ENCODE measurements around the gene ANKS3.

ANKS3 gene

DNA sequence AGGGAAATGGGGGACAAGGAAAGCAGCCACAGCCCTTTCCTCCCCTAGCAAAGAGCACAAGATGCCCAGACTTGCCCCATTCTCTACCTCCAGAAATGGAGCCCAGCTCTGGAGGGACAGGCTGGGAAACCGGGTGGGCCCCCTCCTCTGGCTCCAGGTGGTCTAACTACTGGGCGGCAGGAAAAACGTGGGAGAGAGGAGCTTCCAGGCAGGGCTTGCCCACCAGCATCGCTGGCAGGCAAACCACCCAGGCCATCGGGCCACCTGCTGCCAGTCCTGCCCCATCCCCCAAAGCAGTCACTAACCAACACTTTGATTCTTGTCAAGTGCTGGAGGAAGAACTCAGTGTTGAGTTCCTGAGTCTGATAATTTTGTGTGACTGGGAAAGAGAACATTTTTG lies 15.6 kb downstream of the ANKS3 start:
- no peak overlapping the region for H2AFZ ChIP-seq (ENCODE audit: low read depth)
- H3K36me3 ChIP-seq (ENCODE audit: insufficient read depth) = peaks cover 4% of the 10 kb centered on the region; the same call in 1 of the 2 replicates
- H3K4me2 ChIP-seq = no peak overlapping the region
- H3K9ac ChIP-seq = no peak overlapping the region
- TF ChIP-seq, protein P1, sequence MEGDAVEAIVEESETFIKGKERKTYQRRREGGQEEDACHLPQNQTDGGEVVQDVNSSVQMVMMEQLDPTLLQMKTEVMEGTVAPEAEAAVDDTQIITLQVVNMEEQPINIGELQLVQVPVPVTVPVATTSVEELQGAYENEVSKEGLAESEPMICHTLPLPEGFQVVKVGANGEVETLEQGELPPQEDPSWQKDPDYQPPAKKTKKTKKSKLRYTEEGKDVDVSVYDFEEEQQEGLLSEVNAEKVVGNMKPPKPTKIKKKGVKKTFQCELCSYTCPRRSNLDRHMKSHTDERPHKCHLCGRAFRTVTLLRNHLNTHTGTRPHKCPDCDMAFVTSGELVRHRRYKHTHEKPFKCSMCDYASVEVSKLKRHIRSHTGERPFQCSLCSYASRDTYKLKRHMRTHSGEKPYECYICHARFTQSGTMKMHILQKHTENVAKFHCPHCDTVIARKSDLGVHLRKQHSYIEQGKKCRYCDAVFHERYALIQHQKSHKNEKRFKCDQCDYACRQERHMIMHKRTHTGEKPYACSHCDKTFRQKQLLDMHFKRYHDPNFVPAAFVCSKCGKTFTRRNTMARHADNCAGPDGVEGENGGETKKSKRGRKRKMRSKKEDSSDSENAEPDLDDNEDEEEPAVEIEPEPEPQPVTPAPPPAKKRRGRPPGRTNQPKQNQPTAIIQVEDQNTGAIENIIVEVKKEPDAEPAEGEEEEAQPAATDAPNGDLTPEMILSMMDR (conservative IDR thresholded peaks at IDR 0.05; ENCODE audit: low read depth, low read length) = no peak
- no peaks in the 10 kb centered on the region for H3K79me2 ChIP-seq (ENCODE audit: insufficient read depth, low read depth)
- H3K27me3 ChIP-seq (ENCODE audit: insufficient read depth, low read depth) = no peaks in the 10 kb centered on the region
- H3K27ac ChIP-seq = no peak overlapping the region
- H3K4me3 ChIP-seq (IDR thresholded peaks at IDR 0.05; ENCODE audit: insufficient read depth, low read depth, low read length) = no peak overlapping the region
- no peaks in the 10 kb centered on the region for H4K20me1 ChIP-seq (ENCODE audit: insufficient read depth)
- no peaks in the 10 kb centered on the region for H3K4me1 ChIP-seq (ENCODE audit: low read depth, poor library complexity, severe bottlenecking)

DNA sequence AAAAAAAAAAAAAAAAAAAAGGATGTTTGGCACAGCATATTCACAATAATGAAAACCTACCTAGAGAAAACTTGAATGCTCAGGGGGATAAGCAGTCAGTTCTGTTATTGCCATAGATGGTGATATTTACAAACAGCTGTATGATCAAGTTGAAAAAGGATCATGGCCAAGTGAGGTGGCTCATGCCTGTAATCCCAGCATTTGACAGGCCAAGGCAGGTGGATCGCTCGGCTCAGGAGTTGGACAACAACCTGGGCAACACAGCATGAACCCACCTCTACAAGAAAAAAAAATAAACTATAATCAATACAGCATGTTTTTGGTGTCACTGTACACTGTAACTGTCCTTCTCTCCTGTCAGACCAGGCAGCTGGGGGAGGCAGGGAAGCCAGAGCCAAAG lies 19.1 kb downstream of the ANKS3 start:
- Histone ChIP-seq H3K4me1 (ENCODE audit: low read depth, poor library complexity, severe bottlenecking) (no peaks in the 10 kb centered on the region), H3K9ac (no peak overlapping the region), H3K27ac (no peak overlapping the region), H2AFZ (ENCODE audit: low read depth) (no peak overlapping the region), H4K20me1 (ENCODE audit: insufficient read depth) (no peaks in the 10 kb centered on the region), H3K27me3 (ENCODE audit: insufficient read depth, low read depth) (no peaks in the 10 kb centered on the region), H3K79me2 (ENCODE audit: insufficient read depth, low read depth) (no peaks in the 10 kb centered on the region), H3K4me3 (IDR thresholded peaks at IDR 0.05; ENCODE audit: insufficient read depth, low read depth, low read length) (no peak overlapping the region), H3K4me2 (no peak overlapping the region), H3K36me3 (ENCODE audit: insufficient read depth) (peaks cover 5% of the 10 kb centered on the region; the same call in 1 of the 2 replicates)
- TF ChIP-seq, protein P1 (conservative IDR thresholded peaks at IDR 0.05; ENCODE audit: low read depth, low read length) = no peak

DNA sequence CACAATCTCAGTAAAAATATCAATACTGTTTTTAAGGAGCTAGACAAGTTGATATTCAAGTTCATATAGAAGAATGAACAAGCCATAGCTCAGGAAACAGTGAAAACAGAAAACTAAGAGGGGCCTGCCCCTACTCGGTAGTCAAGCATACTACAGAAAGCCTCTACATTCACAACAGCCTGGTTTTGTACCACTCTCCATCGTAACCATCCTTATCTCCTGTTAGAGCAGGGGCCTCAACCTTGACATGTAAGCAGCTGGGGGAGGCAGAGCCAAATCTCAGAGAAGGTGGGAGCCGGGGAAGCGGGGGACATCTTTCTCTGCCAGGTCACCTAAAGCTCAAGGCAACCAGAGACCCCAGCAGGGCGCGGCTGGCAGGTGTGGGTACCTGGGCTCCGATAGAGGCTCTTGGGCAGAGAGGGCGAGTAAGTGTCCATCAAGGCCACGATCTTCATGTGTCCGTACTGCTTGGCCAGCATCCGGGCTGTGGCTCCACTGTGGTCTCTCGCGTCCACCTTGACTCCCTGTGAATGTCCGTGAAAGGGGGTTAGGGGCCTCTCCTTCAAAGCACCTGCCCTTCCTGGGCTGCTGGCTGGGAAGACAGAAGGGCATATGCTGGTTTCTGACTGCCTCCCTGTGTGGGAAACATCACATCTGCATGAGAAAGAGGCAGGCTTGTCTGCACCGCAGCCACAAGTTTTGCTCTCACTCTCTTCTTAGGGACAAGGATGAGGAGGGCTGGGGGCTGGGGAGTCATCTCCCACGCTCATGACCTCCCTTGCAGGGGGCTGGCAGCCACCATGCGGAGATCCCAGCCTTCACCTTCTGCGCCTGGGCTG lies 20.2 kb downstream of the ANKS3 start:
- no peaks in the 10 kb centered on the region for H3K27me3 ChIP-seq (ENCODE audit: insufficient read depth, low read depth)
- TF ChIP-seq, protein P1 (conservative IDR thresholded peaks at IDR 0.05; ENCODE audit: low read depth, low read length) = no peak
- no peaks in the 10 kb centered on the region for H4K20me1 ChIP-seq (ENCODE audit: insufficient read depth)
- H3K9ac ChIP-seq = no peak overlapping the region
- H3K4me2 ChIP-seq = no peak overlapping the region
- H3K79me2 ChIP-seq (ENCODE audit: insufficient read depth, low read depth) = no peaks in the 10 kb centered on the region
- H2AFZ ChIP-seq (ENCODE audit: low read depth) = no peak overlapping the region
- no peak overlapping the region for H3K4me3 ChIP-seq (IDR thresholded peaks at IDR 0.05; ENCODE audit: insufficient read depth, low read depth, low read length)
- peaks cover 5% of the 10 kb centered on the region; the same call in 1 of the 2 replicates for H3K36me3 ChIP-seq (ENCODE audit: insufficient read depth)
- no peaks in the 10 kb centered on the region for H3K4me1 ChIP-seq (ENCODE audit: low read depth, poor library complexity, severe bottlenecking)
- no peak overlapping the region for H3K27ac ChIP-seq

DNA sequence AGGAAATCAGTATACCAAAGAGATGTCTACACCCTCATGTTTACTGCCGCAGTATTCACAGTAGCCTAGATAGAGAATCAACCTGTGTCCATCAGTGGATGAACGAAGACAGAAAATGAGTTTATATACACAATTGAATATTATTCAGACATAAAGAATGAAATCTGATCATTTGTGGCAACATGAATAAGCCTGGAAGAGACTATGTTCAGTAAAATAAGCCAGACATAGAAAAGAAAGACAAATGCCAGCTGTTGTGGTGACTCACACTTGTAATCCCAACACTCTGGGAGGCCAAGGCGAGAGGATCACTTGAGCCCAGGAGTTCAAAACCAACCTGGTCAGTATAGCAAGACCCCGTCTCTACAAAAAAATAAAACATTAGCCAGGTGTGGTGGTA lies 24.6 kb downstream of the ANKS3 start:
- Histone ChIP-seq H3K27ac (no peak overlapping the region), H3K4me2 (no peak overlapping the region), H3K27me3 (ENCODE audit: insufficient read depth, low read depth) (no peaks in the 10 kb centered on the region), H3K79me2 (ENCODE audit: insufficient read depth, low read depth) (no peaks in the 10 kb centered on the region), H3K4me1 (ENCODE audit: low read depth, poor library complexity, severe bottlenecking) (no peaks in the 10 kb centered on the region), H4K20me1 (ENCODE audit: insufficient read depth) (no peaks in the 10 kb centered on the region), H2AFZ (ENCODE audit: low read depth) (no peak overlapping the region), H3K36me3 (ENCODE audit: insufficient read depth) (peaks cover 5% of the 10 kb centered on the region; the same call in 1 of the 2 replicates), H3K9ac (no peak overlapping the region), H3K4me3 (IDR thresholded peaks at IDR 0.05; ENCODE audit: insufficient read depth, low read depth, low read length) (no peak overlapping the region)
- TF ChIP-seq, protein P1 (conservative IDR thresholded peaks at IDR 0.05; ENCODE audit: low read depth, low read length) = no peak
